Measurements from ENCODE around the gene SYNPO2. TPM values are rescaled to one million over a fixed set of nuclear protein-coding genes. Genes with fewer than 3 reads are reported as not detected.
A peak's percentile ranks its signal among the peaks of the same experiment; 100 is the strongest.

Gene SYNPO2
- total RNA-seq, 1 donor = 34.0 TPM

DNA sequence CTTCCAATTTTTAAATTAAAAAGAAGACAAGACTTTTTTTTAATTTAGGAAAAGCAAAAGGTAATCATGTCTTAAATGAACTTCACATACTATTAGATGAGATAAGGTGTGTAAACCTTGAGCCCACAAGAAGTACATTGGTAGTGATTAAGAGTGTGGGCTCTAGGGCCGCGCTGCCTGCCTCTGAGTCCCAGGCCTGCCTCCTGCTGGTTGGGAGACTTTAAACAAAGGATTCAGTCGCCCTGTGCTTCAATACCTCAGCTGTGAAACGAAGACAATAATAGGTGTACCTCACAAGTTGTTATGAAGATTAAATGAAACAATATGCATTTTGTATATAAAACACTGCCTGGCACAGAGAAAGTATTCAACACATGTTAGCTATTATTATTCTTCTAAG is 151.1 kb downstream of the SYNPO2 start:
- no peak overlapping the region for H3K4me2 ChIP-seq (ENCODE audit: insufficient read depth, low read length)
- TF ChIP-seq, protein P1, sequence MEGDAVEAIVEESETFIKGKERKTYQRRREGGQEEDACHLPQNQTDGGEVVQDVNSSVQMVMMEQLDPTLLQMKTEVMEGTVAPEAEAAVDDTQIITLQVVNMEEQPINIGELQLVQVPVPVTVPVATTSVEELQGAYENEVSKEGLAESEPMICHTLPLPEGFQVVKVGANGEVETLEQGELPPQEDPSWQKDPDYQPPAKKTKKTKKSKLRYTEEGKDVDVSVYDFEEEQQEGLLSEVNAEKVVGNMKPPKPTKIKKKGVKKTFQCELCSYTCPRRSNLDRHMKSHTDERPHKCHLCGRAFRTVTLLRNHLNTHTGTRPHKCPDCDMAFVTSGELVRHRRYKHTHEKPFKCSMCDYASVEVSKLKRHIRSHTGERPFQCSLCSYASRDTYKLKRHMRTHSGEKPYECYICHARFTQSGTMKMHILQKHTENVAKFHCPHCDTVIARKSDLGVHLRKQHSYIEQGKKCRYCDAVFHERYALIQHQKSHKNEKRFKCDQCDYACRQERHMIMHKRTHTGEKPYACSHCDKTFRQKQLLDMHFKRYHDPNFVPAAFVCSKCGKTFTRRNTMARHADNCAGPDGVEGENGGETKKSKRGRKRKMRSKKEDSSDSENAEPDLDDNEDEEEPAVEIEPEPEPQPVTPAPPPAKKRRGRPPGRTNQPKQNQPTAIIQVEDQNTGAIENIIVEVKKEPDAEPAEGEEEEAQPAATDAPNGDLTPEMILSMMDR (IDR thresholded peaks at IDR 0.05; ENCODE audit: extremely low read depth, low read depth, low read length) = peak; percentile 6

DNA sequence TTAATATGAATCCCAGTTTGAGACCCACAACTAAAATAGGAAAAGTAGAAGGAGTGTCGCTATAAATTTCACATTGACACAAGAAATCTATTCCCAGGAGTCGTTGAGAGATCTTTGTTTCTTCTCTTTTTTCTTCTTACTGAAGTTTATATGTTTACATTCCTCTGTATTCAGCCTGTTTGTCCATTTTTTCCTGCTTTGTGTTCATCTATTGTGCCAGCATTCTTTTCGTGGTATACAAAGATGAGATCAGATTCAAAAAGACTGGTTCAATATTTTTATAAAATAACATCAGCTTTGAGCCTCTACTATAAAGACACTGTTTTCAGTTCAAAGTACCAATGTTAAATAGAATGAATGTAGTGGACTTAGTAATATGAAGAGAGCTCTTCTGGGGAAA is 151.6 kb downstream of the SYNPO2 start:
- Histone ChIP-seq H3K36me3 (ENCODE audit: insufficient read depth, low read length) (no peaks in the 10 kb centered on the region), H3K79me2 (ENCODE audit: insufficient read depth, low read length) (no peaks in the 10 kb centered on the region), H3K27me3 (ENCODE audit: insufficient read depth, low read length) (no peaks in the 10 kb centered on the region), H4K20me1 (ENCODE audit: insufficient read depth, low read length) (no peaks in the 10 kb centered on the region), H3K27ac (ENCODE audit: low read depth, low read length) (peak overlapping the region; percentile 88), H3K4me3 (ENCODE audit: insufficient read depth, low read length) (no peak overlapping the region), H3K4me1 (ENCODE audit: insufficient read depth, low read length) (peaks cover 46% of the 10 kb centered on the region), H3K4me2 (ENCODE audit: insufficient read depth, low read length) (peak overlapping the region; percentile 77), H2AFZ (ENCODE audit: low read length) (peak overlapping the region; percentile 71), H3K9me3 (ENCODE audit: low read depth, low read length) (no peaks in the 10 kb centered on the region)
- DNase-seq (ENCODE audit: insufficient read length, low spot score, missing footprints) = no peak
- TF ChIP-seq, protein P1 (IDR thresholded peaks at IDR 0.05; ENCODE audit: extremely low read depth, low read depth, low read length) = no peak

More for the DNA sequence above, 151.1 kb downstream of the SYNPO2 start:
- Histone ChIP-seq H3K36me3 (ENCODE audit: insufficient read depth, low read length) (no peaks in the 10 kb centered on the region), H3K4me1 (ENCODE audit: insufficient read depth, low read length) (peaks cover 51% of the 10 kb centered on the region), H3K79me2 (ENCODE audit: insufficient read depth, low read length) (no peaks in the 10 kb centered on the region), H4K20me1 (ENCODE audit: insufficient read depth, low read length) (no peaks in the 10 kb centered on the region), H3K9me3 (ENCODE audit: low read depth, low read length) (no peaks in the 10 kb centered on the region), H3K4me3 (ENCODE audit: insufficient read depth, low read length) (no peak overlapping the region), H3K27ac (ENCODE audit: low read depth, low read length) (peak overlapping the region; percentile 88), H3K27me3 (ENCODE audit: insufficient read depth, low read length) (no peaks in the 10 kb centered on the region), H2AFZ (ENCODE audit: low read length) (no peak overlapping the region)
- DNase-seq (ENCODE audit: insufficient read length, low spot score, missing footprints) = no peak

DNA sequence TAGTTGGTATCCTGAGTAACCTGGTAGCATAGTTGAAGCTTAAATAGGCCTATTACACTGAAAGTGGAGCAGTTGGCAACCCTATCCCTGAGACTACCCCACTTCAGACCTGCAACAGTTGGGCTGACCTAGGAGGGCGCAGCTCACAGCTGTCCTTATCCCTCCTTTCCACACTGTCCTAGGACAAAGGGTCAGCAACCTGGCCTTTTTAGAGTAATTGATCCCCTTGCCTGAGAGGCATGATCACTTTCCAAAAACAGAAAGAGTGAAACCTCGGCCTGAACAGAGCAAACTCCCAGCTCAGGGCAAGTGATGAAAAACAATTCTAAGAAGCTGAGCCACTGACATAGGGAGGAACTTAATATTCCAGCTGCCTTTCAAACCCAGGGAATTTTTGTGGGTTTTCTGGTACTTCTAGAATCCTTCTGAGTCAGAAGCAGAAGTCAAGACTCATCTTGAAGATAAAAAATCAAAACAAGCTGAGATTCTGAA is 152.1 kb downstream of the SYNPO2 start:
- peak overlapping the region; percentile 71 for H2AFZ ChIP-seq (ENCODE audit: low read length)
- H3K4me2 ChIP-seq (ENCODE audit: insufficient read depth, low read length) = peak overlapping the region; percentile 77
- H4K20me1 ChIP-seq (ENCODE audit: insufficient read depth, low read length) = no peaks in the 10 kb centered on the region
- H3K36me3 ChIP-seq (ENCODE audit: insufficient read depth, low read length) = no peaks in the 10 kb centered on the region
- H3K4me1 ChIP-seq (ENCODE audit: insufficient read depth, low read length) = peaks cover 42% of the 10 kb centered on the region
- no peaks in the 10 kb centered on the region for H3K9me3 ChIP-seq (ENCODE audit: low read depth, low read length)
- no peaks in the 10 kb centered on the region for H3K27me3 ChIP-seq (ENCODE audit: insufficient read depth, low read length)
- peak overlapping the region; percentile 88 for H3K27ac ChIP-seq (ENCODE audit: low read depth, low read length)
- no peak for DNase-seq (ENCODE audit: insufficient read length, low spot score, missing footprints)
- H3K4me3 ChIP-seq (ENCODE audit: insufficient read depth, low read length) = no peak overlapping the region
- TF ChIP-seq, protein P1 (IDR thresholded peaks at IDR 0.05; ENCODE audit: extremely low read depth, low read depth, low read length) = no peak
- no peaks in the 10 kb centered on the region for H3K79me2 ChIP-seq (ENCODE audit: insufficient read depth, low read length)

DNA sequence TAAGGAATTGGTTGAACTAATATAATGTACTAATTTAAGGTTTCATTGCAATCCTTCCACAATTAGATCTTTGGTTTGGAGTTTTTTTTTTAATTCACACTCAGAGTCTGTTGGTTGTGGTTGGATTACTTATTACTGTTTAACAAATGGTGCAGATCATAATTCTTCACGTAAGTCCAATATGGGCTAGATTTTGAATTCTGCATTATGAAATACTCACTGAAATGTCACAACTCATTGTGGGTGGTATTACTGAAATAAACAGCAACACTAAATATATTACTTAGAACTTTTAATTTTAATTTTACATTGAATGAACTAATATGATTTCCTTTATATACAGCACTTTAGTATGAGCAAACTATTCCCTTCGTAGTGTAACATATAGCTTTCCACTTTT is 152.7 kb downstream of the SYNPO2 start:
- H3K9me3 ChIP-seq (ENCODE audit: low read depth, low read length) = no peaks in the 10 kb centered on the region
- no peak overlapping the region for H3K4me3 ChIP-seq (ENCODE audit: insufficient read depth, low read length)
- H3K27me3 ChIP-seq (ENCODE audit: insufficient read depth, low read length) = no peaks in the 10 kb centered on the region
- H3K4me1 ChIP-seq (ENCODE audit: insufficient read depth, low read length) = peaks cover 38% of the 10 kb centered on the region
- TF ChIP-seq, protein P1 (IDR thresholded peaks at IDR 0.05; ENCODE audit: extremely low read depth, low read depth, low read length) = no peak
- H3K4me2 ChIP-seq (ENCODE audit: insufficient read depth, low read length) = peak overlapping the region; percentile 77
- H3K79me2 ChIP-seq (ENCODE audit: insufficient read depth, low read length) = no peaks in the 10 kb centered on the region
- H3K36me3 ChIP-seq (ENCODE audit: insufficient read depth, low read length) = no peaks in the 10 kb centered on the region
- H4K20me1 ChIP-seq (ENCODE audit: insufficient read depth, low read length) = no peaks in the 10 kb centered on the region
- no peak for DNase-seq (ENCODE audit: insufficient read length, low spot score, missing footprints)
- peak overlapping the region; percentile 88 for H3K27ac ChIP-seq (ENCODE audit: low read depth, low read length)
- H2AFZ ChIP-seq (ENCODE audit: low read length) = no peak overlapping the region
